Activated B cell treated with CpG ODN at 0.5 μM for 24 hours (primary cell): ENCODE results near the gene GDF7. TPM values are rescaled to one million over a fixed set of nuclear protein-coding genes. Genes with fewer than 3 reads are reported as not detected.

Source experiments
- ATAC-seq: fragments of 200-7000 bp; cut with Tn5 transposase; one replicate; pipeline ENCODE4 v1.10.0; 2021; ENCODE audit warnings: low read depth, mild to moderate bottlenecking, moderate library complexity
- CTCF ChIA-PET: fragments of 350-600 bp; sonication (Branson Sonifier 250); formaldehyde crosslinking; loops from one replicate; lab custom pipeline; 2021; ENCODE audit warnings: antibody characterized with exemption; lab: Charles Lee
- POLR2A ChIA-PET: fragments of 350-600 bp; sonication (Branson Sonifier 250); formaldehyde crosslinking; loops from one replicate; lab custom pipeline; 2021; ENCODE audit warnings: antibody characterized with exemption; lab: Charles Lee
- DNase-seq: peaks from one replicate; pipeline ENCODE4 v3.0.0; 2022
- H3K27ac Mint-ChIP-seq: one replicate; pipeline ENCODE4 v1.8.0; 2020; ENCODE audit warnings: mixed read lengths
- H3K27me3 Mint-ChIP-seq: one replicate; pipeline ENCODE4 v1.8.0; 2021; ENCODE audit warnings: mixed read lengths
- H3K36me3 Mint-ChIP-seq: one replicate; pipeline ENCODE4 v1.8.0; 2021; ENCODE audit warnings: low read depth, mixed read lengths
- H3K4me1 Mint-ChIP-seq: one replicate; pipeline ENCODE4 v1.8.0; 2021; ENCODE audit warnings: mixed read lengths
- H3K4me3 Mint-ChIP-seq: one replicate; pipeline ENCODE4 v1.8.0; 2020; ENCODE audit warnings: mild to moderate bottlenecking, mixed read lengths
- H3K9me3 Mint-ChIP-seq: one replicate; pipeline ENCODE4 v1.8.0; 2020; ENCODE audit warnings: mixed read lengths
- CTCF ChIP-seq: fragments of 200-600 bp; IDR thresholded peaks from one replicate; pipeline ENCODE4 v1.8.0; 2022; ENCODE audit warnings: antibody characterized with exemption, mild to moderate bottlenecking
- intact Hi-C: fragments of 100-400 bp; cut with micrococcal nuclease; formaldehyde crosslinking; loops from one replicate; pipeline ENCODE4 v1.15.1; 2024
- total RNA-seq: library from RNA; stranded (reverse); gene quantifications from 2 replicates; pipeline ENCODE4 v1.2.3, GENCODE V29; 2022

GDF7 gene
- total RNA-seq, 1 donor from 2014 or later, result 6.7 TPM

GRCh38 chr2:20726913-20727312, 60.0 kb downstream of the GDF7 start:
- Mint-ChIP-seq H3K4me3 (no peak overlapping the region), H3K27ac (no peak overlapping the region), H3K27me3 (no peaks in the 10 kb centered on the region), H3K4me1 (no peaks in the 10 kb centered on the region), H3K36me3 (peaks cover 28% of the 10 kb centered on the region), H3K9me3 (no peaks in the 10 kb centered on the region)
- intact Hi-C loops, result no loop called here
- DNase-seq (no peak), ATAC-seq (no peak)
- CTCF ChIA-PET, result no interaction called here
- TF ChIP-seq CTCF, result no peak
- POLR2A ChIA-PET, result no interaction called here

GRCh38 chr2:20728114-20728758, 61.3 kb downstream of the GDF7 start:
- ChIA-PET CTCF (no interaction called here), POLR2A (no interaction called here)
- no peak for TF ChIP-seq CTCF
- intact Hi-C loops, result no loop called here
- no peak overlapping the region for H3K4me3 Mint-ChIP-seq
- ATAC-seq (no peak), DNase-seq (no peak)
- H3K27me3 Mint-ChIP-seq, result no peaks in the 10 kb centered on the region
- no peak overlapping the region for H3K27ac Mint-ChIP-seq
- no peaks in the 10 kb centered on the region for H3K4me1 Mint-ChIP-seq
- H3K9me3 Mint-ChIP-seq, result no peaks in the 10 kb centered on the region
- H3K36me3 Mint-ChIP-seq, result peaks cover 26% of the 10 kb centered on the region

Other genes starting within 250 kb of the GDF7 start
- 11.0 and 12.9 TPM in 2 replicates for gene RHOB, start 220.1 kb upstream of the GDF7 start, total RNA-seq
- 13.0 and 13.1 TPM in 2 replicates for gene HS1BP3, start 16.0 kb upstream of the GDF7 start, total RNA-seq
- gene LDAH, start 156.0 kb downstream of the GDF7 start, total RNA-seq, result 31.2 and 31.7 TPM in 2 replicates